Activated naive CD4-positive, alpha-beta T cell treated with anti-CD3 and anti-CD28 coated beads, Interleukin-2, amount 50 U/mL, for 72 hours (primary cell): Measurements from ENCODE around the gene LONRF2. TPM values are rescaled to one million over a fixed set of nuclear protein-coding genes. Genes with fewer than 3 reads are reported as not detected.
"Not testable (repeated sequence)": the region's sequence is repeated elsewhere in the genome, so short reads cannot be mapped to it uniquely, and the experiment has no call there.

ENCODE experiments used
- ATAC-seq, 2 donors: fragments of 150-1000 bp; cut with Tn5 transposase; 2 replicates each; pipeline ENCODE4 v1.10.0; 2021; ENCODE audit warnings: mild to moderate bottlenecking in 2 of 2, moderate library complexity in 2 of 2
- DNase-seq, 2 donors: peaks; one replicate each; pipeline ENCODE4 v3.0.0; 2021 to 2022; ENCODE audit warnings: low spot score in 2 of 2
- H3K27ac Mint-ChIP-seq, 2 donors: one replicate each; pipeline ENCODE4 v1.8.0; 2022; ENCODE audit warnings: mild to moderate bottlenecking in 2 of 2, mixed read lengths in 2 of 2
- H3K36me3 Mint-ChIP-seq, 2 donors: one replicate each; pipeline ENCODE4 v1.8.0; 2022; ENCODE audit warnings: mixed read lengths in 2 of 2
- H3K9me3 Mint-ChIP-seq, 2 donors: one replicate each; pipeline ENCODE4 v1.8.0; 2022; ENCODE audit warnings: mixed read lengths in 2 of 2
- total RNA-seq, 2 donors: library from RNA; stranded (reverse); gene quantifications; one replicate each; pipeline ENCODE4 v1.2.3, GENCODE V29; 2022

LONRF2 gene
- under 1 TPM in 1 of 2 donors, not detected in 1; 0.04 TPM for total RNA-seq

- peaks cover 10 to 18% of the 10 kb centered on the region in 2 donors for H3K36me3 Mint-ChIP-seq
- DNase-seq (peak in 1 of 2 donors; percentile 15), ATAC-seq (peak in 1 of 2 donors; percentile 62)
- no peak within 1 kb of the TSS for H3K27ac Mint-ChIP-seq
- peaks cover 5 to 8% of the 10 kb centered on the region in 2 donors for H3K9me3 Mint-ChIP-seq
These were observed at the start of gene LONRF2 for GRCh38 chr2:100321866-100322820. Gene LONRF2 (minus strand): TSS chr2:100322501. CDS start chr2:100322093, 408 bp downstream.

- peaks cover 16 to 36% of the 10 kb centered on the region in 2 donors for H3K36me3 Mint-ChIP-seq
- H3K27ac Mint-ChIP-seq, result no peak overlapping the region
- ATAC-seq (no peak), DNase-seq (no peak)
- peaks cover 20 to 26% of the 10 kb centered on the region in 2 donors for H3K9me3 Mint-ChIP-seq
These were observed 44.9 kb upstream of the LONRF2 start for GRCh38 chr2:100367163-100367562.

GRCh38 chr2:100365434-100365833, 43.1 kb upstream of the LONRF2 start:
- Mint-ChIP-seq H3K27ac (no peak overlapping the region), H3K9me3 (peaks cover 14 to 20% of the 10 kb centered on the region in 2 donors), H3K36me3 (peaks cover 8 to 21% of the 10 kb centered on the region in 2 donors)
- ATAC-seq, result no peak
- DNase-seq, result no peak

- not testable (repeated sequence) for ATAC-seq, H3K27ac Mint-ChIP-seq, DNase-seq, H3K36me3 Mint-ChIP-seq
- H3K9me3 Mint-ChIP-seq, result peaks cover 5 to 21% of the 10 kb centered on the region in 2 donors
These were observed 40.0 kb upstream of the LONRF2 start for GRCh38 chr2:100362269-100362668.

- ATAC-seq (no peak), DNase-seq (no peak)
- Mint-ChIP-seq H3K36me3 (peaks cover 0 to 7% of the 10 kb centered on the region in 2 donors), H3K27ac (no peak overlapping the region), H3K9me3 (peaks cover 5 to 26% of the 10 kb centered on the region in 2 donors)
These were observed 37.3 kb upstream of the LONRF2 start for GRCh38 chr2:100359576-100359975.

GRCh38 chr2:100358554-100358953, 36.3 kb upstream of the LONRF2 start:
- ATAC-seq (no peak), DNase-seq (no peak)
- H3K36me3 Mint-ChIP-seq, result peaks cover 0 to 7% of the 10 kb centered on the region in 2 donors
- H3K9me3 Mint-ChIP-seq, result peaks cover 5 to 26% of the 10 kb centered on the region in 2 donors
- H3K27ac Mint-ChIP-seq, result no peak overlapping the region

- peaks cover 0 to 4% of the 10 kb centered on the region in 2 donors for H3K9me3 Mint-ChIP-seq
- ATAC-seq, result no peak
These were observed 30.2 kb upstream of the LONRF2 start for GRCh38 chr2:100352521-100352920.

GRCh38 chr2:100350661-100351185, 28.4 kb upstream of the LONRF2 start:
- DNase-seq, result no peak
- no peak for ATAC-seq
- Mint-ChIP-seq H3K9me3 (no peaks in the 10 kb centered on the region), H3K27ac (no peak overlapping the region), H3K36me3 (no peaks in the 10 kb centered on the region)

More at GRCh38 chr2:100352521-100352920, 30.2 kb upstream of the LONRF2 start:
- Mint-ChIP-seq H3K36me3 (no peaks in the 10 kb centered on the region), H3K27ac (no peak overlapping the region)
- DNase-seq, result no peak

GRCh38 chr2:100345144-100345543, 22.8 kb upstream of the LONRF2 start:
- H3K27ac Mint-ChIP-seq, H3K9me3 Mint-ChIP-seq, ATAC-seq: not testable (repeated sequence)

GRCh38 chr2:100344433-100344832, 22.1 kb upstream of the LONRF2 start:
- Mint-ChIP-seq H3K9me3 (no peaks in the 10 kb centered on the region), H3K36me3 (no peaks in the 10 kb centered on the region), H3K27ac (no peak overlapping the region)
- no peak for DNase-seq
- ATAC-seq, result no peak

More at GRCh38 chr2:100345144-100345543, 22.8 kb upstream of the LONRF2 start:
- not testable (repeated sequence) for H3K36me3 Mint-ChIP-seq, DNase-seq

GRCh38 chr2:100342466-100342865, 20.2 kb upstream of the LONRF2 start:
- not testable (repeated sequence) for H3K9me3 Mint-ChIP-seq, ATAC-seq, H3K27ac Mint-ChIP-seq, H3K36me3 Mint-ChIP-seq, DNase-seq

GRCh38 chr2:100339823-100340222, 17.5 kb upstream of the LONRF2 start:
- no peaks in the 10 kb centered on the region for H3K9me3 Mint-ChIP-seq
- no peak for ATAC-seq

GRCh38 chr2:100334929-100335328, 12.6 kb upstream of the LONRF2 start:
- no peaks in the 10 kb centered on the region for H3K9me3 Mint-ChIP-seq
- ATAC-seq, result no peak
- no peak for DNase-seq
- H3K27ac Mint-ChIP-seq, result no peak overlapping the region
- H3K36me3 Mint-ChIP-seq, result no peaks in the 10 kb centered on the region

More at GRCh38 chr2:100339823-100340222, 17.5 kb upstream of the LONRF2 start:
- Mint-ChIP-seq H3K36me3 (no peaks in the 10 kb centered on the region), H3K27ac (no peak overlapping the region)
- DNase-seq, result no peak

GRCh38 chr2:100327742-100328141, 5.4 kb upstream of the LONRF2 start:
- Mint-ChIP-seq H3K9me3 (no peaks in the 10 kb centered on the region), H3K36me3 (no peaks in the 10 kb centered on the region), H3K27ac (no peak overlapping the region)
- DNase-seq, result no peak
- no peak for ATAC-seq

- DNase-seq, result peak in 1 of 2 donors; percentile 33
- Mint-ChIP-seq H3K9me3 (peaks cover 5 to 16% of the 10 kb centered on the region in 2 donors), H3K36me3 (peaks cover 10 to 18% of the 10 kb centered on the region in 2 donors), H3K27ac (no peak overlapping the region)
- peak in 1 of 2 donors; percentile 66 for ATAC-seq
These were observed 979 bp downstream of the LONRF2 start for GRCh38 chr2:100321179-100321865.

GRCh38 chr2:100320547-100321178, 1.6 kb downstream of the LONRF2 start:
- ATAC-seq (no peak), DNase-seq (no peak)
- Mint-ChIP-seq H3K27ac (no peak overlapping the region), H3K9me3 (peaks cover 5 to 16% of the 10 kb centered on the region in 2 donors), H3K36me3 (peaks cover 10 to 18% of the 10 kb centered on the region in 2 donors)
